Stimulated activated naive CD8-positive, alpha-beta T cell treated with anti-CD3 and anti-CD28 coated beads, Interleukin-15, amount 100 ng/mL, for 72 hours (primary cell): ENCODE measurements around the gene ZNF804B.
A peak's percentile ranks its signal among the peaks of the same experiment; 100 is the strongest.

ENCODE experiments used
- ATAC-seq: fragments of 150-1000 bp; cut with Tn5 transposase; 2 replicates; pipeline ENCODE4 v1.10.0; 2021; ENCODE audit warnings: mild to moderate bottlenecking, moderate library complexity
- DNase-seq, 2 donors: peaks; one replicate each; pipeline ENCODE4 v3.0.0; 2021 to 2022
- H3K27ac Mint-ChIP-seq, 2 donors: one replicate each; pipeline ENCODE4 v1.8.0; 2022; ENCODE audit warnings: mild to moderate bottlenecking in 2 of 2, mixed read lengths in 2 of 2, moderate library complexity in 2 of 2
- H3K27me3 Mint-ChIP-seq: one replicate; pipeline ENCODE4 v1.8.0; 2022; ENCODE audit warnings: mixed read lengths
- H3K4me1 Mint-ChIP-seq: one replicate; pipeline ENCODE4 v1.8.0; 2022; ENCODE audit warnings: mild to moderate bottlenecking, mixed read lengths
- H3K4me3 Mint-ChIP-seq, 2 donors: one replicate each; pipeline ENCODE4 v1.8.0; 2022; ENCODE audit warnings: mild to moderate bottlenecking in 2 of 2, mixed read lengths in 2 of 2, moderate library complexity in 1 of 2
- H3K9me3 Mint-ChIP-seq, 2 donors: one replicate each; pipeline ENCODE4 v1.8.0; 2022; ENCODE audit warnings: mixed read lengths in 2 of 2

The ZNF804B gene

GRCh38 chr7:89072081-89072480 is 312.6 kb downstream of the ZNF804B start:
- H3K4me3 Mint-ChIP-seq: no peak overlapping the region
- peaks cover 0 to 6% of the 10 kb centered on the region in 2 donors for H3K9me3 Mint-ChIP-seq
- no peak for ATAC-seq
- no peak overlapping the region for H3K27ac Mint-ChIP-seq
- no peaks in the 10 kb centered on the region for H3K27me3 Mint-ChIP-seq
- DNase-seq: no peak
- no peaks in the 10 kb centered on the region for H3K4me1 Mint-ChIP-seq

DNA sequence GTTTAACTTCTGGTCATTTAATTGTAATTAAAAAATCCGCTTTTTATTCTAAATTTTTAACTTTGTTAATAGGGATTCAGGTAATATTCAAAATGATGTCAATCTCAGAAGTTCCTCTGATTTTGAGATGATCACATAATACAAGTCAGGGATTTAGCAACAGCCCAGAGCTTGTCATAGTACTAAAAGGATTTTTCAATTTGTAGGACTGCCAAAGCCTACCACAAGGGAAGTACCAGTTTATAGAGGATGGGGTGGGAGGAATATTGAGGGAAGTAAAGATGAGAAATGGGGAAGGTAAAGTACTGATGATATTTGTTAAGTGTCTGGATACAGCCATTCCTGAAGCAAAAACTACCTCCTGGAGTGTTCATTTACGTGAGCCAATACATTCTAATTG is 314.3 kb downstream of the ZNF804B start:
- Mint-ChIP-seq H3K4me1 (no peaks in the 10 kb centered on the region), H3K9me3 (peaks cover 0 to 6% of the 10 kb centered on the region in 2 donors), H3K4me3 (no peak overlapping the region), H3K27me3 (no peaks in the 10 kb centered on the region), H3K27ac (no peak overlapping the region)
- DNase-seq (no peak), ATAC-seq (no peak)

- Mint-ChIP-seq H3K4me3 (no peak overlapping the region), H3K27ac (no peak overlapping the region), H3K27me3 (no peaks in the 10 kb centered on the region), H3K4me1 (no peaks in the 10 kb centered on the region), H3K9me3 (peaks cover 0 to 6% of the 10 kb centered on the region in 2 donors)
- ATAC-seq (no peak), DNase-seq (no peak)
These were observed 318.5 kb downstream of the ZNF804B start for GRCh38 chr7:89077992-89078391.

DNA sequence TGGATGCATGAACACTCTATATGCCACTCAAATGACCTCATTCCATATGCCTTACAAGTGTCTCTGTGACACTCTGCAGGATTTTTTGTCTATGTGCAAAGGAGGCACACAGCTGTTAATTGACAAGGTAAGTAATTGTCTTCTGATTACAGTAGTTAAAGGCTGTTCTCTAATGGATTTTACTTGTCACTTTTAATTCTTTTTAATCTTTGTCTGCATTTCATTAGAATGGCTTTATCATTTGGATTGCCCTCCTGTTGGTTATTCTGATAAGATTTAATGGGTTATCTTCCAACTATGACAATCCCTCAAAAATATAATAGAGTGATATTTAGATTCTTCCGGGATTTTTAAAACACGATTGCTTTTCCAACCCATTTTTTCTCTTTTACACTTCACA is 326.1 kb downstream of the ZNF804B start:
- DNase-seq: no peak
- no peaks in the 10 kb centered on the region for H3K4me1 Mint-ChIP-seq
- no peak for ATAC-seq
- H3K27ac Mint-ChIP-seq: no peak overlapping the region
- no peaks in the 10 kb centered on the region for H3K9me3 Mint-ChIP-seq
- no peaks in the 10 kb centered on the region for H3K27me3 Mint-ChIP-seq
- H3K4me3 Mint-ChIP-seq: no peak overlapping the region

DNA sequence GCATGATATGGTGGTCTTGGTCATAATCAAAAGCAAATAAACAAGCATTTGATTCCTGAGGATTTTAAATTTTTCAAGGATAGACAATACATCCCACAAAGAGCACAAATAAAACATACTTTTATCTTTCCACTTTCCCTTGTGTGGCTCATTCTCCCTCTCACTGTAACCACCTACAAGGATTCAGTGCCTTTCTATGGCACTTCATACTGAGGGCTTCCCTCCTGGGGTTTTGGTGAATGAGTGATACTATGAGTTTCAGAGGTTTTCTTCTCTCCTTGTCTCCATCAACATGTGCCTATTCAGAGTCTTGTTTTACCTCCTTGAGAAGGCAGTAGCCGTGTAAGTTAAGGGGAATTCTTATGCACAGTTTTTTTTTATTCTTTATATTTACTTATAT is 332.1 kb downstream of the ZNF804B start:
- H3K4me1 Mint-ChIP-seq: no peaks in the 10 kb centered on the region
- no peak for DNase-seq
- no peak overlapping the region for H3K4me3 Mint-ChIP-seq
- no peak overlapping the region for H3K27ac Mint-ChIP-seq
- no peak for ATAC-seq
- no peaks in the 10 kb centered on the region for H3K9me3 Mint-ChIP-seq
- no peaks in the 10 kb centered on the region for H3K27me3 Mint-ChIP-seq

DNA sequence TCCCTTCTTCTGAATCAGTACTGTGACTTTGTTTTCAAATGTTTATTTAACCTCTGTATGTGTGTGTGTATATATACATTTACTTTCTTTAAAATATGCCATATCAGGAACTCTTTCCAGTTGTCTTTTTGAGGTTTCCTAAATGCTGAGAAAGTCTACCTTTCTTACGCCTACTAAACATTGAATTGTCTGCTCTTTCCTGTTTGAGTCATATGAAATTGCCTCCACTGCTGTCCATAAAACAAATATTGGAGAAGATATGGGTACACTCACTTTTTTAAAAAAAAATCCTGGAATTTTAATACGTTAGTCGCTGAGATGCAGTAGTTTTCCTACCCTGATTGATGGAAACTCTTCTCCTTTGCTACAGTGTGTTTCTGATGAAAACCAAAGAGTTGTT is 334.8 kb downstream of the ZNF804B start:
- DNase-seq: no peak
- Mint-ChIP-seq H3K4me1 (no peaks in the 10 kb centered on the region), H3K27ac (no peak overlapping the region), H3K4me3 (no peak overlapping the region), H3K27me3 (no peaks in the 10 kb centered on the region), H3K9me3 (no peaks in the 10 kb centered on the region)
- ATAC-seq: no peak

GRCh38 chr7:89103564-89103963 is 344.1 kb downstream of the ZNF804B start:
- H3K4me3 Mint-ChIP-seq: no peak overlapping the region
- no peaks in the 10 kb centered on the region for H3K4me1 Mint-ChIP-seq
- no peak overlapping the region for H3K27ac Mint-ChIP-seq
- DNase-seq (no peak), ATAC-seq (no peak)
- peaks cover 25% of the 10 kb centered on the region for H3K27me3 Mint-ChIP-seq
- peaks cover 0 to 12% of the 10 kb centered on the region in 2 donors for H3K9me3 Mint-ChIP-seq

DNA sequence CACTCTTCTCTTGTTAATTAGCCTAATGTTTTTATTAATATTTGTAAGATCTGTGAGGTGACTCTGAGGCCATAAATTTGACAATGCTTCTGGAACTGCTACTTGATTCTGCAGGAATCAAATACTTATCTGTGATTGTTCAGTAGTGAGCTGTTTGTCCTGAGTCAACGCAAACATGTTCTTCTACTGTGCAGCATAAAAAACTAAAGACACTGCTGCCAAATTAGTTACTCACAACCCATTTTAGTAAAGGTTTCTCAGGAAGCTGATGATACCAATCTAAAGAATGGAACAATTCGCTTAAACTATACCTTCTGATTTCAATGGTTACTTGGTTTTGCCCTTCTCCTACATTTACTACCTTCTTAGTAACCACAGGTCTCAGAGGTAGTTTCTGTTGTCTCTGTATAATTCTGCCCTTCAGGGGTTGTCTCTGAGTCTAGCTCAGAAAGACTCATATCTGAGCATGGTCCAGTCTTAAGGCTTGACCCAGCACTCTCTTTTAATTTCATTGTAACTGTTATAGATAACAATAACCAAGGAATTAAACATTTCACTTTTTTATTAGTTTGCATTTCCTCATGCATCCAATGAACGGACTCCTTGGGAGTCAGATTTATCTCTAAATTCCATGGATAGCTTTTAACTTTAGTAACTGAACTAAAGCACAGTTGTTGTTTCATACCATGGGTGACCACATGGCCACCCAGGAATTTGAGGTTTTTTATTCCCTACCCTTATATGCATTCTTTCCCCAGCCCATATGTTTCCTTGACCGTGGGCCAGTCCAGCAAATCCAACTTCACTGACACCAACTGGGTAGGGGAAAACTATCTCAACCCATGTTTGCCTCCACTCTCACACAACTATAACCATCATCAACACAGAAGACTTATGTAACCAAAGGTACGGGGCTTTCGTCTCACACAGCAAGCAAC is 345.5 kb downstream of the ZNF804B start:
- no peak overlapping the region for H3K27ac Mint-ChIP-seq
- ATAC-seq: no peak

GRCh38 chr7:89123871-89124270 is 364.4 kb downstream of the ZNF804B start:
- H3K9me3 Mint-ChIP-seq: no peaks in the 10 kb centered on the region
- H3K4me1 Mint-ChIP-seq: no peaks in the 10 kb centered on the region

More for the DNA sequence above, 345.5 kb downstream of the ZNF804B start:
- Mint-ChIP-seq H3K4me1 (no peaks in the 10 kb centered on the region), H3K4me3 (no peak overlapping the region), H3K27me3 (peaks cover 25% of the 10 kb centered on the region), H3K9me3 (peaks cover 0 to 12% of the 10 kb centered on the region in 2 donors)
- DNase-seq: no peak

GRCh38 chr7:89129600-89130375 is 370.3 kb downstream of the ZNF804B start:
- H3K4me1 Mint-ChIP-seq: no peaks in the 10 kb centered on the region
- no peaks in the 10 kb centered on the region for H3K9me3 Mint-ChIP-seq
- no peak for ATAC-seq
- H3K4me3 Mint-ChIP-seq: no peak overlapping the region
- DNase-seq: no peak
- H3K27ac Mint-ChIP-seq: no peak overlapping the region
- no peaks in the 10 kb centered on the region for H3K27me3 Mint-ChIP-seq

More at GRCh38 chr7:89123871-89124270, 364.4 kb downstream of the ZNF804B start:
- DNase-seq (no peak), ATAC-seq (no peak)
- Mint-ChIP-seq H3K4me3 (no peak overlapping the region), H3K27ac (no peak overlapping the region), H3K27me3 (no peaks in the 10 kb centered on the region)

- no peak for DNase-seq
- H3K27me3 Mint-ChIP-seq: no peaks in the 10 kb centered on the region
- H3K4me1 Mint-ChIP-seq: no peaks in the 10 kb centered on the region
- no peak for ATAC-seq
- H3K9me3 Mint-ChIP-seq: peaks cover 3 to 6% of the 10 kb centered on the region in 2 donors
- no peak overlapping the region for H3K4me3 Mint-ChIP-seq
- no peak overlapping the region for H3K27ac Mint-ChIP-seq
These were observed 373.9 kb downstream of the ZNF804B start for GRCh38 chr7:89133357-89133756.

GRCh38 chr7:89133819-89134218 is 374.3 kb downstream of the ZNF804B start:
- DNase-seq (no peak), ATAC-seq (no peak)
- Mint-ChIP-seq H3K27me3 (no peaks in the 10 kb centered on the region), H3K9me3 (peaks cover 7 to 11% of the 10 kb centered on the region in 2 donors), H3K4me3 (no peak overlapping the region), H3K4me1 (no peaks in the 10 kb centered on the region), H3K27ac (no peak overlapping the region)

DNA sequence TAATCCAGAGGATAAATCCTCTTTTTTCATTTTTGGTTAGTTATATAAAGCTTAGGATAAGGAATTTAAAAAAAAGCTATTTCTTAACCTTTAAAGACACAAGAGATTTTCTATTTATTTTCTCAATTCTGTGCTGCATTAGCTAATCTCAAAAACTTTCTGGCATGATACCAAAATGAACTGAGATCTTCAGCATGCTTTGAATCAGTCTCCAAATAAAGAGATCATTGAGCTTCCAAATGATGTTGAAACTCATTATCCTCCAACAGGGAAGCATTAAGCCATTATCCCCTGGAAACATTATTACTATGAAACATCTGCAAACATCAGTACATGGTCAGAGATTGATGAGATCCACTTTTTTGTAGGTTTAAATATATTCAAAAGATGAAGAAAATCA is 386.3 kb downstream of the ZNF804B start:
- H3K4me1 Mint-ChIP-seq: no peaks in the 10 kb centered on the region
- DNase-seq: no peak
- H3K9me3 Mint-ChIP-seq: no peaks in the 10 kb centered on the region
- H3K27ac Mint-ChIP-seq: no peak overlapping the region
- H3K4me3 Mint-ChIP-seq: no peak overlapping the region
- no peak for ATAC-seq
- no peaks in the 10 kb centered on the region for H3K27me3 Mint-ChIP-seq

DNA sequence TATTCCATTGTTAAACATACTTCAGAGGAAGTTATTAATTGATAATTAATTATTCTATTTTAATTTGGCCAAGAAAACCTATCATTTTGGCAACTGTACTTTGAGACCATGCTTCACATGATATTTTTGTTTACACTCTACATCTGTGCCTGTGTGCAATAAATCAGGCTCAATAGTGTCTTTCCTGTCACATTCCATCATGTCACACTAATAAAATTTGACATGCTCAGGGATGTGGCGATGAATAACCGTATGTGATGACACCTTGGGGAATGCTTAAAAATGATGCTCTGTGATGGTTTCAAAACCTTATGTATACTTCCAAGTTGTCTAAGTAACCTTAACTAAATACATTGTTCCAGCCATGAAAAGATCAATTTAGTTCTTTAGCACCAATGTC is 400.6 kb downstream of the ZNF804B start:
- H3K9me3 Mint-ChIP-seq: no peaks in the 10 kb centered on the region
- peaks cover 8% of the 10 kb centered on the region for H3K27me3 Mint-ChIP-seq
- H3K4me3 Mint-ChIP-seq: no peak overlapping the region
- ATAC-seq (no peak), DNase-seq (no peak)
- no peak overlapping the region for H3K27ac Mint-ChIP-seq
- no peaks in the 10 kb centered on the region for H3K4me1 Mint-ChIP-seq

GRCh38 chr7:89165421-89165820 is 405.9 kb downstream of the ZNF804B start:
- no peak for DNase-seq
- no peak for ATAC-seq
- Mint-ChIP-seq H3K27ac (no peak overlapping the region), H3K9me3 (no peaks in the 10 kb centered on the region), H3K27me3 (peaks cover 8% of the 10 kb centered on the region), H3K4me3 (no peak overlapping the region), H3K4me1 (no peaks in the 10 kb centered on the region)

DNA sequence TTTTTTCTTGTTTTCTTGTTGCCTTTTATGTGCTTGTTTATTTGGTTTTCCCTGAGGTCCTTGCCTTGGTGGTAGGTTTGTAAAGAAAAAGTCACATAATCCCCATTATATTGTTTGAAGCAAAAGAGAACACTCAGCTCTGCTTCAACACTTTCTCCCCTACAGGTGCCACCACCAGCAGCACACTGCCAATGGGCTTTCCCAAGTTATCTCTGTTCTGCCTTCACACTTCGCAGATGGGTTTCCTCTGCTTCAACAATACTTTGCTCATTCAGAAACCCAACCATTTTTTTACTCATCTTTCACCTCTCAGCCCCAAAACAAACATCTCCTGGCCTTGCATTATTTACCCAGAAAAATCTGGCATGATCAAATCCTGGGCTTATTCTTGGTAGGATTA is 411.1 kb downstream of the ZNF804B start:
- Mint-ChIP-seq H3K9me3 (peaks cover 7 to 8% of the 10 kb centered on the region in 2 donors), H3K4me1 (no peaks in the 10 kb centered on the region), H3K4me3 (no peak overlapping the region), H3K27me3 (no peaks in the 10 kb centered on the region), H3K27ac (peak overlapping the region in 1 of 2 donors; percentile 62)
- DNase-seq (no peak), ATAC-seq (no peak)
